NCI-H2029 treated with DMSO at 0.1 percent for 48 hours (cell line): ENCODE data around the gene FAM210A.

Experiments
- DNase-seq: peaks from one replicate; lab custom pipeline; 2025; lab: John Stamatoyannopoulos, UW

The FAM210A gene

DNA sequence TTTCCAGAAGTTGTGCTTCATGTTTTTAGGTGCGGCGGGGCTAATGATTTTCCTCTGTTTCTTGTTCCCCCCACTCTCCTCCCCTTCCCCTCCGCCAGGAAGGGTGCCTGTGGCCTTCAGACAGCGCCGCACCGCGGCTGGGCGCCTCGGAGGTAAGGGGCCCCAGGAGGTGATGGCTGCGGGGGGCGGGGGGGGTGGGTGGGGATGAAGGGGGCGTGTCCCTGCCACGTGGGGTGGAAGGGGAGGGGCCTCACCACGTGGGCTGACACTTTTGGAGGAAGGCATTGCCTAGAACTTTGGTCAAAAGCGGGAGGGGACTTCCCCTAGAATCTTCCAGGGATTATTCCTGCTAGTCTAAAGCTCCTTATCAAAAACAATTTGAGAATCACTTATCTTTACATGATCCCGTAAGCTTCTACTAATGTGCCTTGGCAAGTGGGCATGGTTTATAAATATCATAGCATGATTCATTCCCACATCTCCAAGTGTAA lies 83.1 kb downstream of the FAM210A start:
- DNase-seq = no peak

DNA sequence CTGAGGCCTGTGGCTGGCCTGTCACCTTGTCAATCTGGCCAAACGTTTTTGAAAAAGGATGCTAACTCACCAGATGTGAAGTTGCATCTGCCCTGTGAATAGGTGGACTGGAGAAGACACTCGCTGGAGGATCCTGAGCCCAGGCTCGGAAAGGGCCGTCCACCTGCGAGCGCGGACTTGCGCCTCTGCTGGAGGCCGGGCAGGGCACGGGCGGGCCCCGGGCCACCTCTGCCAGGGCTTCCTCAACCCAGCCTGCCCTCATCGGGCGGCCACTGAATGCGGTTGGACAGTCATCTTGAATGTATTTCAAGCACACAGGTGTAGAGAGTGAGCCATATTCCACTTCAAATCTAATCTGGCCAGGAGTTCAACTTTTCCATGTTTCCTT lies 83.9 kb downstream of the FAM210A start:
- DNase-seq = no peak

DNA sequence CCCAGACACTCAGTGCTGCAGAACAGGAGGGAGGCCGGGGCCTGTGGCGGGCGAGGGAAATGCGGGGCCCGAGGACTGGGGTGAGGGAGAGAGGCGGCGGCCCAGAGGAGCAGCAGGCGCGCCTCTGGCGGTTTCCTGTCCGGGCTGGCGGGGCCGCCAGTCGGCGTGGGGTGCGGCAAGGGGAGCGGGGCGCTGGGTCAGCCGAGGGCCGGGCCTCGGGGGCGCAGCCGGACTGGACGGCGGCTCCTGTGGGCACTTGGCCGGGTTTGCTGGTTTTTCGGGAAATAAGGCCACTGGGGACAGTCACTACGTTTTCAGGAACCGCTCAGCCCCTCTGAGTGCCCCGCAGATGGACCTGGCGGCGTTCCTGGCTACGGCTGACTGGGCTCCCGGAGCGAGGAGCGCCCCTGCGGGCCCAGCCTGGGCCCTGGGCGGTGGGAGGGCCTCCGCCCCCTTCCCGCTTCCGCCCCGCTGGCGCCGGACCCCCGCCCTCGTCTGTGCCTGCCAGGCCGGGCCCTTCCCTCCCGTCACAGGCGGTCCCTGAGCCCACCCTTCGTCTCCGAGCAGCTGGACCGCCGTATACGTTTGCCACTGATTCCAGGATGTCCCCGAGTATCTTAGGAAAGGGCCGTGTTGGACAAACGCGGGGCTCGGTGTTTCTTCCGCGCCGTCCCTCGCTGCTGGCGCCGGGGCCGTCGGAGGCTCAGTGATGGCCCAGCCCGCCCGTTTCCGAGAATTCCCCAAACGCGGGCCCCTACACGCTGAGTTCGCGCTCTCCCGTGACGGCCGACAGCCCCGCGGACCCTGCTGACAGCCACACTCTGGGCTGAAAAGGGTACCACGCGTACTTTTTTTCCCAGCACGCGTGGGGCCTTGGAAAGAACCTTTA lies 84.6 kb downstream of the FAM210A start:
- no peak for DNase-seq

DNA sequence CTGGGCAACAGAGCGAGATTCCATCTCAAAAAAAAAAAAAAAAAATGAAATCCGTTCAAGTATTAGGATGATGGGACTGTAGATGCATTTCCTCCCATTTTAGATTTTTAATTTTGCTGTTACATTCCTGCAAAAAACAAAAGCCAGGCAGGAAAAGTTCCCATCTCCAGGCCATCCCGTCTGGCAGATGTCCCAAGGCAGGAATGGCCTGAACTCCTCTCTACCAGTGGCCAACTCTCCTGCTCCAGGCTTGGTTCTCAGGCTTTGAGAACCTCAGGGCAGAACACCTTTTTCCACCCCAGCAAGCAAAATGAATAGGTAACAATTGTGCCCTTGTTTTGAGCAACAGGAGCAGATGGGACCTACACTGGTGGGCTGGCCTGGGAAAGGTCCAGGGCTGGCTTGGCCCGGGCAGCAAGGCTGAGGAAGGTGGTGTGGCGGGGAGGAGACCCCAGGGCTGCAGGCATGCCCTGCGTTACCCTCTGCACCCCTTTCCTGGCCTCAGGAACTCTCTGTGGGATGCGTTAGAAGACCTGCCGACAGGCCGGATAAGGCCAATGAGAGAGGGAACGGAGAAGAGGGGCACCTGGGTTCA lies 86.0 kb downstream of the FAM210A start:
- no peak for DNase-seq

DNA sequence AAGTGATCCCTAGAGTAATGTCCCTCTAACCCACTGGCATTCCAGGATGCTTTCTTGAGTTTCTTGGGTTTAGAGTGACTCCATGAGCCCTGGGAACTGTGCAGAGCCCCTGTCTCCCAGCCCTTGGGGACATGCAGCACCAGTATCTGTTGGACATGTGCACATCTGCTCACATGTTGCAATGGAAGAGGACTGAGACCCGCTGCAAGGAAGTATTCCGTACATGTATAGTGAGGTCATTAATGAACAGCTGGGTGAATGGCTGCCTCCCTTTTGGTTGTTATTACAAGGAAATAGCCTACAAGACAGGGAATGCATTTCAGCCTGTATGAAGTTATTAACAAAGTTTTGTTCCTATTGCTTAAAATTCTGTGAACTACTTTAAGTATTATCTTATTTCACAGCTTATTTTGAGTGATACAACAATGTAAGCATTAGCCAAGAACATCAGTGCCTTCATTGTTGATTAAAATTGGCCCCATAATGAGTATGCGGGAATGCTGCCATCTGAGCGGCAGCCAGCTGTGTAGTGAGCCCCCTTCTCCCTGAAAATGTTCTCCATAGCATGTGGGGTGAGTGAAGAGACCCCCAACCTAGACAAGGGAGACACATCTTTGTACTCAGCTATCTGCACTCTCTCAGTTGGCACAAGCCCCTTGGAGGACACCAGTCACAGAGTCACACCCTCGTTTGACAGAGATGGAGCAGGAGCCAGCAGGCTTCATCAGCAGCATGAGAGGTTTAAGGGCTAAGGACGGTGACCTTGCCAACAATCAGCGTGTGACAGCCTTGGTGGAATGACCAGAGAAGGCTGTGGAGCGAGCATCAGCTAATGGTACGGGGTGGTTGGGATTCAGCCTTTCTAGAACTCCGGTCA lies 87.4 kb downstream of the FAM210A start:
- no peak for DNase-seq

DNA sequence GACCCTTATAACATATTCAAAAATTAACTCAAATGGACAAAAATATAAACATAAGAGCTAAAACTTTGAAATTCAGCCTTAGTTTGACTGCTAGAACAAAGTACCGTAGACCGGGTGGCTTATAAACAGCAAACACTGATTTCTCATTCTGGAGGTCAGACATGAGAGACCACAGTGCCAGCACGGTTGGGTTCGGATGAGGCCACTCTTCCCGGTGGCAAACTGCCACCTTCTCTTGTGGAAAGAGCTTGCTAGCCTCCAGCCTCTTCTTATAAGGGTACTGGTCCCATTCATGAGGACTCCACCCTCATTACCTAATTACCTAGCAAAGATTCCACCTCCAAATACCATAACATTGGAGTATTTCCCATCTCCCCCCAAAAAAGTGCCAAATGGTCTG lies 91.3 kb downstream of the FAM210A start:
- DNase-seq = no peak

DNA sequence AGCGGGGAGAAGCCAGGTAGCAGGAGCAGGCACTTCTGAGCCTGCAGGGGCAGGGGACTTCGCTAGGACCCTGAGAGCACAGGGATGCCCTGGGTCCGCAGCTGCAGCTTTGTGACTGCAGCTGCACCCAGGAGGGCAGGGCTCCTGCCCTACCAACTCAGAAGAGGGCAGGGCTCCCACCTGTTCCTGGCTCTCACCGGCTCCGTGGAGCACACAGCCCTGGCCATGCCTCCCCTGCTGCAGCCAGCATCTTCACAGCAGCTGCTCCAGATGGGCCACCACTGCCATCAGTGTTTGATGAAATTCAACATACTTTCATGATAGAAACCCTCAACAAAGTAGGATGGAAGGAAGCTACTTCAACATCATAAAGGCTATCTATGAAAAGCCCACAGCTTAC lies 92.7 kb downstream of the FAM210A start:
- no peak for DNase-seq

DNA sequence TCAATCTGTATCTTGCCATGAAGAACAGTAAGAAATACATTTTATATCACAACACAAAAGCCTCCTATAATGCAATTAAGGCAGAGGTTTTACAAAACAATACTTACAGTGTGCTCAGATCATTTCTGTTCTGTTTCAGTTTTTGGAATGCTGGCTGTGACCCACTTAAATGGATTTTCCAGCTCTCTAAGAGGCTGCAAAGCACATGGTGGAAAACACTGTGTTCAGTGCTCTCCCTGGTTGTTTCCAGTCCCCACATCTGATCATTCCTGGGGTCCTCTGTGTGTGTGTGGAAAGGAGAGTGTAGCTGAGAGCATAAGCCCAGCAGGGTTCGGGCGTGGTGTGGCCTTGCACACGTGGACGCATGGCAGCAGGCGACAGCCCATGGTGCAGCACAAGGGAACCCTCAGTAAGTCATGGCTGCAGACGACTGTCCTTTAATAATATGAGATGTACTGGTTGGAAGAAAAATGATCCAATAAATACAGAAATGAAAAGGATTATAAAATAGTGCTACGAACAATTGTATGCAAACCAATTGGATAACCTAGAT lies 95.6 kb downstream of the FAM210A start:
- DNase-seq = no peak

DNA sequence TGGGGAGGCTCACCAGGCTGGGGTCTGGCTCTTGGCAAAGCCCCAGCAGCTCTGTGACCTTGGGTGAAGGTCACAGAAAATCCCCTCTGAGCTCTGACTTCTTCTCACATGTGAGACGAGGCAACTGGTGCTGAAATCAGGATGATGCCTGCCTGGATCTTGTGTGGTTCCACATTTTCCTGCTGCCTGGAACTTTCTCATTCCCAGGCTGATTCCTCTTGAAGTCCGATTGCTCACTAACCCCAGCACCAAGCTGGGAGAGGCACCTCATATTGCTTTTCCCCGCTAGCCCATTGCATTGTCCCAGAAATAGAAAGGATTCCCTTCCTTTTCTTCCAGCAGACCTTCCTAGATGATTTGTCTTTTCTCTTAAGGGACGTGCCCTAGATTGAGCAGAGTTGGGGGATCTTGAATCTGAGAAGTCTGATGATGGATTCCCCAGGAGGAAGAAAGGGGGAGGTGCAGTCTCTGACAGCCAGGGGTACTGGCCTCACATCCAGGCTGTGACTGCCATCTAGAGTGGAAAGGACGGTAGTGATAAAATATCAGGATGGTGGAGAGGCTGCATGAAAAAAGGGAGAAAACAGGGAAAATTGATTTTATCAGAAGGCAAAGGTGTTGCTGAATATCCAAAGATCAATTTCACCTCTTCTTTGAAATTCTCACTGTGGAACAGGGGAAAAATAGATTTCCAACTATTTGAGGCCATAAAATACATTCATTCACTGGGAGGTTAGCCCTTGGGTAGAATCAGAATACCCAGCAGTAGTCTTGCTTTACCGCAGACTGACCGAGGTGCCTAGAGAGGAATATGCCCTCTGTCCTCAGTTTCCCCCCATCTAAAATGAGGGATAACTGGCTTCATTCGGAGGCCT lies 96.3 kb downstream of the FAM210A start:
- no peak for DNase-seq

DNA sequence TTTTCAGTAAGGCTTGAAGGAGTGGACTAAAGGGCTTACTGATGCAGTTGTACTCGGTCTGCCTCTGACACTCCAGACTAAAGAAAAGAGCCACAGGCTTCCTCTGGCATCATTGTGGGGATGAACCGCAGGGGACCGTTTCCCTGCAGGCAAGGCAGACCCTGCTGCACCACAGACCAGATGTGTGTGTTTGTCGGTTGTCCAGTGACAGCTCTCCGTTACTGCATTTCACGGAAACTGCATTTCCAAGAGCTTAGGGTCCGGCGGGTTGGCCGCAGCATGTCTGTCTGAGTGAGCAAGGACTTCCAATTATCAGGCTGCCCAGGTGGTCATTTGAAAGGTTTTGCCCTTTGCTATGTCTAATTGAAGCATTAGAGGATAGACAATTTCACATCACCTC lies 98.1 kb downstream of the FAM210A start:
- DNase-seq = no peak

DNA sequence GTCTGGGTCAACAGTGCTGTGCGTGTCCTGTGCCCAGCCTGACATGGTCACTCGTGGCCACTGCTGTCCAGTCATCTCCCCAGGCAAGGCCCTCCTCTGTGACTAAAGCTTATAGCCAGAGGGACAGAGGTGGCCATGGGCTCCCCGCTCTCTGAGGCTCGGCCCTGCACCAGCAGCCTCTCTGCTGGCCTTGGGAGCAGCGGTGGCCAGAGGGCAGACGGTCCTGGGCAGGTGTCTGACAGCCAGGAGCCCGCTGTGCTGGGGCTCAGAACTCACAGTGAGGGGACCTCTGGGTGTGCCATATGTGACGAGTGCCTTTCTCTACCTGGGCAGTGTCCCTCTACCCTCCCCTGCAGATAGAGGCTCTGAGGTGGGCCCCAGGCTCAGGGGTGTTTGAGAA lies 98.7 kb downstream of the FAM210A start:
- no peak for DNase-seq

DNA sequence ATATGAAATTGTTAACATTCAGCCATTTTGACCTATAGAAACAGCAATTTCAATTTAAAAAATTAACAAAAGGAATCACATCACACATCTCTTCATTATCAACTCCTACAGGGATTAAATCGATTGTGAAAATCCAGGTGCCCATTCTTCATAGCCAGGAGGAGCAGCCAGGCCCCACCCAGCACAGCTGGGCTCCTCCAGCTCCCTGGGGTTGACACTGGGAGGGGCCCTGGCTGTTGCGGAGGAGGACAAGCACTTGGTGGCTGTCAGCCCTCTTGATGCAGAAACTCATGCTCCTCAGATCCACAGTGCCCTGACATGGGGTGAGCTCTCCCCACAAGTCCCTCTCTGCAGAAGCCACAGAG lies 99.8 kb downstream of the FAM210A start:
- no peak for DNase-seq

DNA sequence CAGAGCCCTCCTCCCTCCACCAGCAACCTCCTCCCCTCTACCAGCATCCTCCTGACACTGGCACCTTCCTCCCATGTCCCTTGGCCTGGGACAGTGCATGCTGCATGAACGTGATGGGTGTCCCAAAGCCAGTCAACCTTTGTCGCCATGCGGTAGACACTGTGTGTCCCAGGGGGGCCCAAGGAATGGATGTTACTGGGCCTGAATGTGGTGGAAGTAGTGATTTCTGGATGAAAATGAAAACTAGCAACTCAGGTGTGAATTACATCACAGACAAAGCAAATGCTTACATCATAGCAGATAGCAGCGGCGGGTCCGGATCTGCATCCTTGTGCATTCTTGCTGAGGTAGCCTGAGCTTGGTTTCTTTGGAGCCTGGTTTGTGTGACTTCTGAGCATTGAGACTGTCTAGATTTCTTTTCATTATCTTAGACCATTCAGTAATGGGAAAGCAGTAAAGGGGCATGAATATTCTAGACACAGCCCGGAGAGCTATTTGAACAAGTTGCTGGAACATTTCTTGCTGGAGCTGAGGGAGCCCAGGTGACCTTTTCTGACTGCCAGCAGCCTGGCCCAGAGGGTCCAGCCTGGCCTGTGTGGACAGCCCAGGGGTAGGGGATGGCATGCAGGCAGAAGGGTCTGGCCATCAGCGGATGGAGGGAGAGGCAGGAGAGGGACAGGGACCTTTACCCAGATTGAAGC lies 100.4 kb downstream of the FAM210A start:
- DNase-seq = no peak

DNA sequence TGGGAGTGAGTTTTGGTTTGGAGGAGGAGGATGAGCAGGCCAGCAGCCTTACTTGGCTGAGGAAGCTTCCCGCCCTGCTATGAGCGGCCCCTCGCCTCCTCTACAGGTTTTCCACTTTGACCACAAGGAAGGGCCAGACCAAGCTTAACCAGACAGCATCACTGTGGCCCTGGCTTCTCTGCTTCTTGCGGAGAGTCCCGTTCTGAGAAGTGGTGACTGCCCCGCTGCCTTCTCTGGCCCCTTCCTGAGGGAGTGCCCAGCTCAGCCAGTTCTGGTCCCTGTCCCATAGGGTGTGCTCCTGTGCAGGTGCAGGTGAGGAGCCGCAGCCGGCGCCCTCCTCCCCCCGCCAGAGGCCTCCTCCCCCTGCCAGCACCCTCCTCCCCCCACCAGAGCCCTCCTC lies 101.0 kb downstream of the FAM210A start:
- DNase-seq = no peak

DNA sequence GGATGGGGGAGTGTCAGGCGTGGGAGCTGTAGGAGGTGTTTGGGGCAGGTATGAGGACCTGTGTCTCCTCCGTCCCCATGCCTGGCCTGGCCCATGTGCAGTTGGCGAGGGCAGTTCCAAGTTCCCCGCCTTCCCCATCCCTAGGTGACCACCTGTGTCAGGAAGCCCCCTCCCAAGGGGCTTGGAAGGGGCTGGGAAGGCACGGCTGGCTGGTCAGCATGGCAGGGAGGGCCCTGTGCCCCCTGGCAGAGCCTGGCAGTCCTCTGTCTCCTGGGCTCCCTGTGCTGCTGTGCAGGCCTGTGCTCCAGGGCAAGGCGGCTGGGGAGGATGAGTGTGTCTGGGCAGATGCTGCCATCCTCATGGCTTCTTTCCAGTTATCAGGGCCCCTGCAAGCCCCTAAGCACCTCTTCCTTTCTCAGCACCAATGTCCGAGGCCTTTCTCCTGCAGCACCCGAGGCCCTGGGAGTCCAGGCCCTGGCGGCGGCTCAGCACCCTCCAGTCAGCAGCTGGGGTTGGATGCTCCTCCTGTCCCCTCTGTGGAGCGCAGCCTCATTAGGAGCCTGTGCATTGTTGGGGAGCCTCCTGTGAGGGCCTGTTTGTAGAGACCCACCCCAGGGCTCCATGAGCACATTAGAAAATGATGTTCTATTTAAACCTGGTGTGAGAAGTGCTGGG lies 101.7 kb downstream of the FAM210A start:
- no peak for DNase-seq

DNA sequence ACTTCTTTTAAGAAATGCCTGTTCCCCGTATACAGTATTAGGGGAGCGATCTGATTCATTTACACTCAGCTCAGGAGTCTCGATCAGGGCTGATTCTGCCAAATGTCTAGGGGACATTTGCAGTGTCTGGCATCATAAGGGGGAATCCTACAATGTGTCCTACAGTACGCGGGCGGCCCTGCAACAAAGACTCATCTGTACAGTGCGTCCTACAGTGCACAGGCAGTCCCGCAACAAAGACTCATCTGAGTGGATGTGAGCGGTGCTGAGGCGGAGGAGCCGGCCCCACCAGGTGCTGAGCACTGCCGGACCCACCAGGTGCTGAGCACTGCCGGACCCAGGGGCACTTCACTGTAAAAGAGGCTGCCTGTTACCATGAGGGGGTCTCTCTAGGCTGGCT lies 102.5 kb downstream of the FAM210A start:
- DNase-seq = no peak

DNA sequence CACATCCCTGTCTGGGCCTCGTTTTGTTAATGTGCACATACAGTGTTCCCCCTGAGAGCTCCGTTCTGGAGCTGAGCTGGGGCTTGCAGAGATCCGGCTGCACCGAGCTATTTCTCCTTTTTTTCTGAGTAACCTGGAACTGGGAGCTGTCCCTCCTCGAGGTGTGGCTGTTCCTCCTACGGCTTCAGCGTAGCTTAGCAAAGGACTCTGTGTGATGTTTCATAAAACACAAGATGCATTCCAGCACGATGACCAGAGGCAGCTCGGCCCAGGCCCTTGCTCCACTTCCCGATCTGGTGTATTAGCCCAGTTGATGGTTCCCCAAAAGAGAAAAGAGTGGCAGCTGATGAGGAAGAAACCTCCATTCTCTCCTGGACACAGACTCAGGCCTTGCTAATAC lies 103.0 kb downstream of the FAM210A start:
- no peak for DNase-seq

DNA sequence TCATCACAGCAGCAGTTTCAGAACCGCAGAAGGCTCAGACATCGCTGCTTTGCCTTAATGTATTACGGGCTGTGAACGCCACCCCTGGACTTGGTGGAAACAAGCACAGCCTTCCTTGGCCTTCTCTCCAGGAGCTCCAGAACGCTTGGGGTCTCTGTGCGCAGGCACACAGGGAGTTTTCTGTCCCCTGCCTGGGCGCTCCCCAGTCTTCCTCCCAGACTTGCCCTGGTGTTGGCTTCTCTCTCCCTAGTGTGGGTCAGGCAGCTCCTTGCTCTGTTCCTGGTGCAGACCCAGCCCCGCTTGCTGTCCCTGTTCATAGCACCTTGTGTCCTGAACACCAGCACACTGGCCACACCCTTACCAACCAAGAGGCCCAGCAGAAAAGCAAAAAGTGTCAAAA lies 103.6 kb downstream of the FAM210A start:
- no peak for DNase-seq

DNA sequence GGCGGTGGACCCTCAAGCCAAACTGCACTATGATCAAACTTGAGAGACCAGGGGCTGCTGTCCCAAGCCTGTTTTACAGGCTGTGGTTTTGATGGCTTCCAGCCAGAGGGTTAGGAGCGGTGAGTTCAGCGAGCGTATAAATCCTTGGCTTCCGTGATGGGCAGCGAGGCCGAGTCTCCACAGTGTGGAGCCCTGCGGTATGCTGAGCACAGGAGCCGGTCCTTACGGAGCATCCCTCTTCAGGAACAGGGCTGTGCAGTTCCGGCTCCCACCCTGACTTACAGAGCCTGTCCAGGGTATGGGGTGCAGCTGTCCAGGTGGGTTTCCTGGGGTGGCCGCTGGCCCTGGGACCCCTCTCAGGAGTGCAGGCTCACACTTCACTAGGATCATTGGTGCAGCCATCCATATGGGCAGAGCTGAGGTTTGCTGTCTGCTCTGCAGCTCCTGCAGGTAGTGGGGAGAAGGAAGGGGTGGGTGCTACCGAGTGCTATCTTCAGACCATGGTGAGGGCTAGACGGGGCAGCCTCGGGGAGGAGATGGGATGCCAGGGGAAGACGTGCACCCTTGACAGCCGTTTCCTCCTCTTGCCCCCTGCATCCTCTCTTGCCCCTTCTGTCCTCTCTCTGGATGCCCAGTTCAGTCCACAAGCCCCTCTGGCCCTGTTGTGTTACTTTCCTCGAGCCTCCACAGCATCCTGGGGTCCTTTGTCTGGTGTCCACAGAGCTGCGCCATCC lies 104.3 kb downstream of the FAM210A start:
- no peak for DNase-seq

DNA sequence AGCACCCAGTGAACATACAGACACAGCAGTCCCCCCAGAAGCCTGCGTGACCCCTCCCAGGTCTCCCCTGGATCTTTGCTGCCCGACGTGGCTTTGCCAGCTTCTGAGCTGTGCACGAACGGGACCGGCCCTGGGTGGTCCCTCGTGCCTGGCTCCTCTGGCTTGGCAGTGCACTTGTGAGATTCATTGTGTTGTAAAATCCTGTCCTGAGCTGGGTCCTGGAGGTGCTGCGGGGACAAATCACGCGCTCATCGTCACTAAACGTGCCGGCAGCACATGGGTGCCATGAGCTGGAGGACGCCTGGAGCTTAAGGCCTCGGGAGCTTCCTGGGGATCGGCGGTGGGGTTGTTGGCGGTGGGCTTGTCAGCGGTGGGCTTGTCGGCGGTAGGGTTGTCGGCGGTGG lies 104.9 kb downstream of the FAM210A start:
- DNase-seq = no peak
